Prostate gland (tissue), 2 donors: Measurements from ENCODE around the gene TNRC6C. TPM values are rescaled to one million over a fixed set of nuclear protein-coding genes. Genes with fewer than 3 reads are reported as not detected.

ENCODE experiments used
- DNase-seq: peaks from one replicate; pipeline ENCODE4 v3.0.0-alpha.2; 2019; ENCODE audit warnings: low spot score
- H3K27ac ChIP-seq, 2 donors: fragments of 200-600 bp; sonication (generic); 2 replicates each; pipeline ENCODE4 v1.5.1; 2017 to 2019
- H3K27me3 ChIP-seq: fragments of 200-600 bp; sonication (generic); replicated peaks from 2 replicates; pipeline ENCODE4 v1.5.1; 2019; ENCODE audit not compliant: insufficient read depth
- H3K36me3 ChIP-seq, 2 donors: fragments of 200-600 bp; sonication (generic); 1 replicate in 1 of 2; 2 replicates in 1 of 2; pipeline versions ENCODE4 v1.5.1 to v1.8.1; 2017 to 2019
- H3K4me1 ChIP-seq: fragments of 200-600 bp; sonication (generic); replicated peaks from 2 replicates; pipeline ENCODE4 v1.5.1; 2019
- H3K4me3 ChIP-seq, 2 donors: fragments of 200-600 bp; sonication (generic); 2 replicates each; pipeline ENCODE4 v1.5.1; 2017 to 2019
- H3K9me3 ChIP-seq: fragments of 200-600 bp; sonication (generic); 2 replicates; pipeline ENCODE4 v1.5.1; 2017
- POLR2A ChIP-seq: fragments of 450-650 bp; IDR thresholded peaks from one replicate; pipeline ENCODE4 v1.6.1; 2016; ENCODE audit warnings: antibody characterized with exemption, mild to moderate bottlenecking
- POLR2AphosphoS5 ChIP-seq: sonication (generic); formaldehyde crosslinking; IDR thresholded peaks from one replicate; pipeline ENCODE4 v1.6.1; 2017; ENCODE audit warnings: antibody characterized with exemption
- WGBS: methylation state at CpG from one replicate; pipeline ENCODE4 v1.1.5; 2018; 5-methylcytosine and 5-hydroxymethylcytosine counted together
- intact Hi-C: fragments of 100-400 bp; cut with DNase I; formaldehyde crosslinking; loops from one replicate; pipeline ENCODE4 v1.14.2; 2022
- total RNA-seq, 2 donors: library from RNA; depleted of rRNA; stranded (reverse); fragments of >200 nt; gene quantifications; one replicate each; pipeline ENCODE4 v1.1.0, GENCODE V29; 2016
- TF ChIP-seq, protein P1 (sequence below), 4 experiments: fragments of 200-600 bp in 2 of 4; fragments of 450-650 bp in 2 of 4; sonication (generic) in 2 of 4; IDR thresholded peaks; 1 replicate in 3 of 4; 2 replicates in 1 of 4; pipeline ENCODE4 v1.5.1; 2016 to 2019; ENCODE audit warnings: antibody characterized with exemption in 4 of 4, mild to moderate bottlenecking in 2 of 4, moderate library complexity in 2 of 4

The TNRC6C gene
- total RNA-seq, 2 donors from 2014 or later = 15.5 to 29.7 TPM

GRCh38 chr17:78049609-78050008, 91.1 kb downstream of the TNRC6C start:
- WGBS = 93% methylated on average over 2 of the region's 2 CpGs
- H3K9me3 ChIP-seq = no peaks in the 10 kb centered on the region
- H3K4me3 ChIP-seq = no peak overlapping the region
- H3K36me3 ChIP-seq = peaks cover 10 to 11% of the 10 kb centered on the region in 2 donors
- H3K4me1 ChIP-seq = no peaks in the 10 kb centered on the region
- intact Hi-C loops = loop anchor here (10.0 kb wide), 2 partner anchors 55 to 125 kb away; no protein-coding TSS in a partner anchor
- DNase-seq = no peak
- H3K27me3 ChIP-seq = no peaks in the 10 kb centered on the region
- H3K27ac ChIP-seq = no peak overlapping the region
- TF ChIP-seq POLR2A (no peak), POLR2AphosphoS5 (no peak)
- TF ChIP-seq, protein P1, sequence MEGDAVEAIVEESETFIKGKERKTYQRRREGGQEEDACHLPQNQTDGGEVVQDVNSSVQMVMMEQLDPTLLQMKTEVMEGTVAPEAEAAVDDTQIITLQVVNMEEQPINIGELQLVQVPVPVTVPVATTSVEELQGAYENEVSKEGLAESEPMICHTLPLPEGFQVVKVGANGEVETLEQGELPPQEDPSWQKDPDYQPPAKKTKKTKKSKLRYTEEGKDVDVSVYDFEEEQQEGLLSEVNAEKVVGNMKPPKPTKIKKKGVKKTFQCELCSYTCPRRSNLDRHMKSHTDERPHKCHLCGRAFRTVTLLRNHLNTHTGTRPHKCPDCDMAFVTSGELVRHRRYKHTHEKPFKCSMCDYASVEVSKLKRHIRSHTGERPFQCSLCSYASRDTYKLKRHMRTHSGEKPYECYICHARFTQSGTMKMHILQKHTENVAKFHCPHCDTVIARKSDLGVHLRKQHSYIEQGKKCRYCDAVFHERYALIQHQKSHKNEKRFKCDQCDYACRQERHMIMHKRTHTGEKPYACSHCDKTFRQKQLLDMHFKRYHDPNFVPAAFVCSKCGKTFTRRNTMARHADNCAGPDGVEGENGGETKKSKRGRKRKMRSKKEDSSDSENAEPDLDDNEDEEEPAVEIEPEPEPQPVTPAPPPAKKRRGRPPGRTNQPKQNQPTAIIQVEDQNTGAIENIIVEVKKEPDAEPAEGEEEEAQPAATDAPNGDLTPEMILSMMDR (IDR thresholded peaks at IDR 0.05) = no peak

DNA sequence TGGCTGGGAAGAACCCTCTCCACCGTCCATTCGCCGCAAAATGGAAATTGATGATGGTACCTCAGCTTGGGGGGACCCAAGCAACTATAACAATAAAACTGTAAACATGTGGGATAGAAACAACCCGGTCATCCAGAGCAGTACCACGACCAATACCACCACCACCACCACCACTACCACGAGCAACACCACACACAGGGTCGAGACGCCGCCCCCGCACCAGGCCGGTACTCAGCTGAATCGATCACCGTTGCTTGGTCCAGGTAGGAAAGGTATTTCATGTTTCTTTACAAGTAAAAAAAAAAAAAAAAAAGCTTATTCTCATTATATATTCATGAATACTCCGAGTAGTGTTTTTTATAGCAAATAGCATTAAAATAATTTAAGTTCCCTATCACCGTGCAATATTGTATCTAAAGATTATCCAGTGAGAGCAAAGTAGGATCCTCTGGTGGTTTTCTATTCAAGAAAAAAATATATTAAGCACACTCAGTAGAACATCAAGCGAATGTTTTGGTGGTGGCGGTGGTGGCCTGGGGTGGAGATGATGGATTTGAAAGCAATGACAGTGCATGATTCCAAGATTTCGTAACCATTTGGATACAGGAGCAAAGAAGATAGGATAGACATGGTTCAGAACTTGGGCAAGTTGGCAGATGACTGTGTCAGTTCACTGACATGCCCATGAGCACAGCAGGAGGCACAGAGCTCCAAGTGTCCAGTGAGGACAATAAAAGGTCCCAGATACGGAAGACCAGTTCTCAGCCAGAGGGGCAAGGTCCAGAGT, 92.9 kb downstream of the TNRC6C start:
- Histone ChIP-seq H3K27ac (no peak overlapping the region), H3K36me3 (peaks cover 10 to 11% of the 10 kb centered on the region in 2 donors), H3K4me1 (no peaks in the 10 kb centered on the region), H3K9me3 (no peaks in the 10 kb centered on the region), H3K27me3 (no peaks in the 10 kb centered on the region), H3K4me3 (no peak overlapping the region)
- intact Hi-C loops = no loop called here
- no peak for TF ChIP-seq POLR2AphosphoS5
- TF ChIP-seq, protein P1 (IDR thresholded peaks at IDR 0.05) = no peak
- TF ChIP-seq POLR2A = no peak
- no peak for DNase-seq
- 93% methylated on average over 19 of the region's 19 CpGs for WGBS

DNA sequence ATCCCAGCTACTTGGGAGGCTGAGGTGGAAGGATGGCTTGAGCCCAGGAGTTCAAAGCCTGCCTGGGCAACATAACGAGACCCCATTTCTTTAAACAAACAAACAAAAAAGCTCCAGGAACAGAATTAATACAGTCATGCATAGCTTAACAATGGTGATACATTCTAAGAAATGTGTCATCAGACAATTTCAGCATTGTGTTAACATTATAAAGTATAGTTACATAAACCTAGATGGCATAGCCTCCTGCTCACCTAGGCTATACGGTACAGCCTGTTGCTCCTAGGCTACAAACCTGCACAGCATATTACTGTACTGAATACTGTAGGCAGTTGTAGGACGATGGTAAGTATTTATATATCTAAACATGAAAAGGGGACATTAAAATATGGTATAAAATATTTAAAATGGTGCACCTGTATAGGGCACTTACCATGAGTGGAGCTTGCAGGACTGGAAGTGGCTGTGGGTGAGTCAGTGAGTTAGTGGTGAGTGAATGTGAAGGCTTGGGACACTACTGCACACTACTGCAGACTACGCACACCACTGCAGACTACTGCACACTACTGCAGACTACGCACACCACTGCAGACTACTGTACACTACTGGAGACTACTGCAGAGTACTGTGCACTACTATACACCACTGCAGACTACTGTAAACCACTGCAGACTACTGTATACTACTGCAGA, 95.4 kb downstream of the TNRC6C start:
- intact Hi-C loops = no loop called here
- Histone ChIP-seq H3K27me3 (no peaks in the 10 kb centered on the region), H3K27ac (no peak overlapping the region), H3K36me3 (peaks cover 8 to 9% of the 10 kb centered on the region in 2 donors), H3K9me3 (no peaks in the 10 kb centered on the region), H3K4me1 (no peaks in the 10 kb centered on the region), H3K4me3 (no peak overlapping the region)
- WGBS = 79% methylated on average over 5 of the region's 5 CpGs
- DNase-seq = no peak
- TF ChIP-seq POLR2A (no peak), POLR2AphosphoS5 (no peak)
- TF ChIP-seq, protein P1 (IDR thresholded peaks at IDR 0.05) = no peak

DNA sequence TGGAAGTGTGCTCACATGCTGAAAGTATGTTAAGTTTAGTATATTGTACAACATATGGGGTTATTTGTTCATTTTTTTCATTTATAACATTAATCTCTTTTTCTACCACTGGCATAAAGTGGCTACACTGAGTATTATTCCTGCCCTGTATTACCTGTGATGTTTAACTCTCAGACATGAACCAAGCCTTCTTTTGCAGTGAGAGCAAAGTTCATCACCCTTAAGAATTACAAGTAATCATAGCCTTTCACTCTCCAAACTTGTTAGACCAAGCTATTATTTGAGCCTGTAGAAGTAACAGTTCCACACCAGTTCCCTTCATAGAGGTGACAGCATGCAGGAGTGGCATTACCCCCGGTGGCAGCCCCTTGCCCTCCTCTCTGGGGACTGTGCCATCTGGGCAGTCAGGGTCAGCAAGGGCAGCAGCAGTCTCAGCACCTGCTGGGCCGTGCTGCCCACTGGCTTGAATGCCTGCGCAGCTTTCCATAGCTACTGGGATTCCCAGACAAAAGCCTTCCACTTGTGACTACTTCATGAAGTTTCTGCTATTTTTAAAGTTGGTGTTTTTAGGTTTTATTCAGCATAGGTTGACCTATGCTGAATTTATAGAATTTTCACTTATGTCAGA, 98.7 kb downstream of the TNRC6C start:
- intact Hi-C loops = no loop called here
- Histone ChIP-seq H3K27ac (no peak overlapping the region), H3K4me3 (no peak overlapping the region), H3K27me3 (no peaks in the 10 kb centered on the region), H3K36me3 (no peaks in the 10 kb centered on the region), H3K4me1 (no peaks in the 10 kb centered on the region), H3K9me3 (no peaks in the 10 kb centered on the region)
- 81% methylated on average over 3 of the region's 3 CpGs for WGBS
- no peak for DNase-seq
- TF ChIP-seq POLR2AphosphoS5 (no peak), POLR2A (no peak)
- TF ChIP-seq, protein P1 (IDR thresholded peaks at IDR 0.05) = no peak
